ENCODE results near the gene CDKN2B.
"Not testable (repeated sequence)": the region's sequence is repeated elsewhere in the genome, so short reads cannot be mapped to it uniquely, and the experiment has no call there.

CDKN2B gene, protein sequence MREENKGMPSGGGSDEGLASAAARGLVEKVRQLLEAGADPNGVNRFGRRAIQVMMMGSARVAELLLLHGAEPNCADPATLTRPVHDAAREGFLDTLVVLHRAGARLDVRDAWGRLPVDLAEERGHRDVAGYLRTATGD

DNA sequence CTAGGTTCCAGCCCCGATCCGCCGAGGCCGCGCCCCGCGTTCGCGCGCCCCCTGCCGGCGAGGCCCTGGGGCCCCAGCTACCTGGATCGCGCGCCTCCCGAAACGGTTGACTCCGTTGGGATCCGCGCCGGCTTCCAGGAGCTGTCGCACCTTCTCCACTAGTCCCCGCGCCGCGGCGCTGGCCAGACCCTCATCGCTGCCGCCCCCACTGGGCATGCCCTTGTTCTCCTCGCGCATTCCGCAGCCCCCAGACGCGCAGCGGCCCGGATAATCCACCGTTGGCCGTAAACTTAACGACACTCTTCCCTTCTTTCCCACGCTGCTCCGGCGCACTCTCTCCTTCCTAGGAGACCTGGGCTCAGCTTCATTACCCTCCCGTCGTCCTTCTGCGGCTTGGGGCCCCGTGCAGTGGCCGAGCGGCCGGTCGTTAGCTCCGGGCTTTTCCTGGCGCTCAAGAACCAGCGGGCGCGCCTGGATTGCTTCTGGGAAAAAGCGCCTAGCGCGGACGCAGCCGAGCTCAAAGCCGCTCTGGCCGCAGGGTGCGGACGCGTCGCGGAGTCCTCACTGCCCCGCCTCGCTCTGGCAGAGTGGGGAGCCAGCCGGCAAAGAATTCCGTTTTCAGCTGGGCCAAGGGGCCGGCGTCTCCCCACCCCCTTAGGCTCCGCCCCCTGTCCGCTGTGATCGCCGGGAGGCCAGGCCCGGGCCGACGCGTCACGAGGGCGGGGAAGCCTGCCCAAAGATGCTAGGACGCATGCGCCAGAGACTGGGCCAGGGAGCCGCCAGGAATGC, at the start of gene CDKN2B:
TSS of gene CDKN2B (minus strand) at position 589 of the 789 bp plus-strand sequence. CDS start at position 237, 352 bp downstream.
- H3K4me3 Mint-ChIP-seq, result peak within 1 kb of the TSS; percentile 83 to 98 (median 89)
- H3K36me3 Mint-ChIP-seq (ENCODE audit: low read depth), result no peaks in the 10 kb centered on the region
- H3K9me3 Mint-ChIP-seq, result no peaks in the 10 kb centered on the region
- peak within 1 kb of the TSS in 1 of 3 experiments; percentile 49 for H3K27ac Mint-ChIP-seq
- peaks cover 74% of the 10 kb centered on the region for H3K27me3 Mint-ChIP-seq (ENCODE audit: low read depth)
- H3K4me1 Mint-ChIP-seq, result peaks cover 9% of the 10 kb centered on the region
- TF ChIP-seq, protein P1, sequence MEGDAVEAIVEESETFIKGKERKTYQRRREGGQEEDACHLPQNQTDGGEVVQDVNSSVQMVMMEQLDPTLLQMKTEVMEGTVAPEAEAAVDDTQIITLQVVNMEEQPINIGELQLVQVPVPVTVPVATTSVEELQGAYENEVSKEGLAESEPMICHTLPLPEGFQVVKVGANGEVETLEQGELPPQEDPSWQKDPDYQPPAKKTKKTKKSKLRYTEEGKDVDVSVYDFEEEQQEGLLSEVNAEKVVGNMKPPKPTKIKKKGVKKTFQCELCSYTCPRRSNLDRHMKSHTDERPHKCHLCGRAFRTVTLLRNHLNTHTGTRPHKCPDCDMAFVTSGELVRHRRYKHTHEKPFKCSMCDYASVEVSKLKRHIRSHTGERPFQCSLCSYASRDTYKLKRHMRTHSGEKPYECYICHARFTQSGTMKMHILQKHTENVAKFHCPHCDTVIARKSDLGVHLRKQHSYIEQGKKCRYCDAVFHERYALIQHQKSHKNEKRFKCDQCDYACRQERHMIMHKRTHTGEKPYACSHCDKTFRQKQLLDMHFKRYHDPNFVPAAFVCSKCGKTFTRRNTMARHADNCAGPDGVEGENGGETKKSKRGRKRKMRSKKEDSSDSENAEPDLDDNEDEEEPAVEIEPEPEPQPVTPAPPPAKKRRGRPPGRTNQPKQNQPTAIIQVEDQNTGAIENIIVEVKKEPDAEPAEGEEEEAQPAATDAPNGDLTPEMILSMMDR (IDR thresholded peaks at IDR 0.05; ENCODE audit: unreplicated experiment in 3 of 3), result peak; percentile 55 to 86 (median 68)

DNA sequence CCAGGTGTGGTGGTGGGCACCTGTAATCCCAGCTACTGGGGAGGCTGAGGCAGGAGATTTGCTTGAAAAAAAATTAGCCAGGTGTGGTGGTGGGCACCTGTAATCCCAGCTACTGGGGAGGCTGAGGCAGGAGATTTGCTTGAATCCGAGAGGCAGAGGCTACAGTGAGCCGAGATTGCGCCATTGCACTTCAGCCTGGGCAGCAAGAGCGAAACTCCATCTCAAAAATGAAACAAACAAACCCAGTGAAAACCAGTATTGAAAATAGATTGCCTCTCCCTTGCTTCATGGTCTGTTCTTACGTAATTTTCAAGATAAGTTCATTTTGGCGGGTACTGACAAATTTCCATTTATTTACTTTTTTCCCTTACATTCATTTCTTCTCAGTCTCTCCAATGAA, 48.9 kb upstream of the CDKN2B start:
- H3K4me3 Mint-ChIP-seq; H3K4me1 Mint-ChIP-seq; H3K27me3 Mint-ChIP-seq (ENCODE audit: low read depth); H3K9me3 Mint-ChIP-seq; H3K27ac Mint-ChIP-seq; H3K36me3 Mint-ChIP-seq (ENCODE audit: low read depth): not testable (repeated sequence)

DNA sequence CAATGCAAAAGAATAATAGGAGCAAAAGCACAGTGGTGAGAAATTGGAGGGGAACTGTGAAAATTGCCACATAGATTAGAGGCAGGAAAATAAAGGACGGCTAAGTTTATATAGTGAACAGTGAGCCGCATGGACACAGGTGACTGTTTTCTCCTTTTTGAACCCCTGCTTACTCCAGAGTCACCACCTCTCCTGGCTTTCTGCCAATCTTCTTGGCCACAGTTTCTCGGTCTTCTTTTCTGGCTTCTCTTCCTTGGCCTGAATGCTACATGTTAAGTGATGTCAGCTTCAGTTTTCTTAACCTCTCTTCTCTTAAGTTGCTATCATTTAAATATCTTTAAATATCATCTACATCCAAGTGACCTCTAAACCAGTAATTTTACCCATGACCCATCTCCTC, 47.3 kb upstream of the CDKN2B start:
- no peak overlapping the region for H3K4me3 Mint-ChIP-seq
- no peaks in the 10 kb centered on the region for H3K27me3 Mint-ChIP-seq (ENCODE audit: low read depth)
- TF ChIP-seq, protein P1 (IDR thresholded peaks at IDR 0.05; ENCODE audit: unreplicated experiment in 3 of 3), result no peak
- H3K9me3 Mint-ChIP-seq, result no peaks in the 10 kb centered on the region
- peaks cover 9% of the 10 kb centered on the region for H3K4me1 Mint-ChIP-seq
- H3K27ac Mint-ChIP-seq, result no peak overlapping the region
- no peaks in the 10 kb centered on the region for H3K36me3 Mint-ChIP-seq (ENCODE audit: low read depth)

DNA sequence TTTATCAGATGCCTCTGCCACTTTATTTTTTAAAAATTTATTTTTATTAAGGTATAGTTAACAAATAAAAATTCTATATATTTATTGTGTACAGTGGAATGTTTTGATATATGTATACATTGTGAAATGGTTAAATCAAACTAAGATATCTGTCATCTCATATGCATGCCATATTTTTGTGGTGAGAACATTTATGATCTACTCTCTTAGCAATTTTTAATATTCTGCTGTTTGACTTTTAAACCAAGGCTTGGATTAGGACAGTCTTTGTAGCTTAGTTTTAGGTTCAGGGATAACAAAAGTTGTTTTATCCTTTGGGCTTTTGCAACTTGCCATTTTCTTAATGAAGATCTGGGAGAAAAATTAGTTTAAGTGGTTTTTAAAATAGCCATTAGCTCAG, 46.0 kb upstream of the CDKN2B start:
- Mint-ChIP-seq H3K36me3 (ENCODE audit: low read depth) (no peaks in the 10 kb centered on the region), H3K4me1 (peaks cover 9% of the 10 kb centered on the region), H3K27ac (no peak overlapping the region), H3K27me3 (ENCODE audit: low read depth) (no peaks in the 10 kb centered on the region), H3K4me3 (no peak overlapping the region), H3K9me3 (no peaks in the 10 kb centered on the region)
- TF ChIP-seq, protein P1 (IDR thresholded peaks at IDR 0.05; ENCODE audit: unreplicated experiment in 3 of 3), result no peak

DNA sequence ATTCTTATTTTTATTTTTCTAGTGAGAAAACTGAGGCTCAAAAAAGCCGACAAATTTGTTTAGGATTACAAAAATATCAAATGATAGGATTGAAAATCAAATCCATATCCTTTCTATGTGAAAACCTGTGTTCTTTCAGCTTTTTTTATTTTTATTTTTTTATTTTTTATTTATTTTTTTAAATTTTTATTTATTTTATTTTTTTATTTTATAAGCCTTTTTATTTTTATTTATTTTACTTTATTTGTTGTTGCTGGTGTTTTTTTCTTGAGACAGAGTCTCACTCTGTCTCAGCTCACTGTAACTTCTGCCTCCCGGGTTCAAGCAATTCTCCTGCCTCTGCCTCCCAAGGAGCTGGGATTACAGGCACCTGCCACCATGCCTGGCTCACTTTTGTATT, 45.4 kb upstream of the CDKN2B start:
- Mint-ChIP-seq H3K27me3 (ENCODE audit: low read depth) (no peaks in the 10 kb centered on the region), H3K9me3 (no peaks in the 10 kb centered on the region), H3K36me3 (ENCODE audit: low read depth) (no peaks in the 10 kb centered on the region), H3K4me3 (no peak overlapping the region), H3K4me1 (peaks cover 9% of the 10 kb centered on the region), H3K27ac (no peak overlapping the region)
- TF ChIP-seq, protein P1 (IDR thresholded peaks at IDR 0.05; ENCODE audit: unreplicated experiment in 3 of 3), result no peak

DNA sequence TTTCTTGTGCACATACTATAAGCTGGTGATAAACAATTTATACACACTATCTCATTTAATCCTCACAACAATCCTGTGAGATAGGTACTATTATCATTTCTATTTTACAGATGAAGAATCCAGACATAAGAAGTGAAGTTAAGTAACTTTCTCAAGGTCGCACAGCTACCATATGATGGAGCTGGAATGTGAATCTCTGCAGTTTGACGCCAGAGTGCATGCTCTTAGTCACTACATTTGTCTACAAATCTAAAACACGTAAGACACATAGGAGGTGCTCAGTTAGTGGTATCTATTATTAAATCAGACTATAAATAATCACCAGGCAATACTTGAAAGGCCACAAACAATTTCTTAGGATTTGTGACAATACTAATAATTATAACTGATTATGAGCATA, 45.0 kb upstream of the CDKN2B start:
- H3K27me3 Mint-ChIP-seq (ENCODE audit: low read depth), result no peaks in the 10 kb centered on the region
- peaks cover 9% of the 10 kb centered on the region for H3K4me1 Mint-ChIP-seq
- H3K36me3 Mint-ChIP-seq (ENCODE audit: low read depth), result no peaks in the 10 kb centered on the region
- no peak overlapping the region for H3K4me3 Mint-ChIP-seq
- no peak overlapping the region for H3K27ac Mint-ChIP-seq
- H3K9me3 Mint-ChIP-seq, result no peaks in the 10 kb centered on the region
- TF ChIP-seq, protein P1 (IDR thresholded peaks at IDR 0.05; ENCODE audit: unreplicated experiment in 3 of 3), result no peak

Data from nephron (organoid).